Measurements from ENCODE around the gene ATP6V0E2.

ATP6V0E2 gene

DNA sequence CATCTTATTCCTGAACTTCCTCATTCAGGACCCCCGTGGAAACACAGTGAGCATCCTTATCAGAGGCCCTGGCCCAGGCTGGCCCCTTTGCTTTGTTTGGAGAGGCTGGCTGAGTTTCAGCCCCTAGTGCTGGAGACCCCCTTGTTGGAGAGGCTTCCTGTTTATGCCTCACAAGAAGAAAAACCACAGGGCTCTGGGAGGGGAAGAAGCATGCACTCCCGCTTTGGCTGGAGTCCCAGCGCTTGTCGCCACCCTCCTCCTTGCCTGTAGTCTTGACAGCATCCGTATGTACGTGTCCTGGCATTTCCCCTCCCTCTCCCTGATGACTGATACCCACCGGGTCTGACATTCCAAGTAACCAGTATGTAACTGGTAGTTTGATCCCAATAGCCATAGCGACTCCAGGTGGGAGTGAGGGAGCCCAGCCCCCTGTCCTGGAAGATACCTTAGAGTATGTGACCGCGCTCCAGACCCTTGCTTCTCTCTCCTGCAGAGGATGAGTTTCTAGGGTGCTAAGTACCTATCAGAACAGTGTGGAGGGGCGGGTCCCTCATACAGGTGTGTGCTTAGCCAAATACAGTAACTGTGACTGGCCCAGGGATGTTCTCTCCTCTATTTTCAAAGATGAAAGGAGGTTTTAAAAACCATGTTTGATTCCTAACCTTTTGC lies 6.9 kb upstream of the ATP6V0E2 start:
- no peak overlapping the region for H3K4me3 ChIP-seq (ENCODE audit: control insufficient read depth, low read depth, low read length)
- TF ChIP-seq, protein P1, sequence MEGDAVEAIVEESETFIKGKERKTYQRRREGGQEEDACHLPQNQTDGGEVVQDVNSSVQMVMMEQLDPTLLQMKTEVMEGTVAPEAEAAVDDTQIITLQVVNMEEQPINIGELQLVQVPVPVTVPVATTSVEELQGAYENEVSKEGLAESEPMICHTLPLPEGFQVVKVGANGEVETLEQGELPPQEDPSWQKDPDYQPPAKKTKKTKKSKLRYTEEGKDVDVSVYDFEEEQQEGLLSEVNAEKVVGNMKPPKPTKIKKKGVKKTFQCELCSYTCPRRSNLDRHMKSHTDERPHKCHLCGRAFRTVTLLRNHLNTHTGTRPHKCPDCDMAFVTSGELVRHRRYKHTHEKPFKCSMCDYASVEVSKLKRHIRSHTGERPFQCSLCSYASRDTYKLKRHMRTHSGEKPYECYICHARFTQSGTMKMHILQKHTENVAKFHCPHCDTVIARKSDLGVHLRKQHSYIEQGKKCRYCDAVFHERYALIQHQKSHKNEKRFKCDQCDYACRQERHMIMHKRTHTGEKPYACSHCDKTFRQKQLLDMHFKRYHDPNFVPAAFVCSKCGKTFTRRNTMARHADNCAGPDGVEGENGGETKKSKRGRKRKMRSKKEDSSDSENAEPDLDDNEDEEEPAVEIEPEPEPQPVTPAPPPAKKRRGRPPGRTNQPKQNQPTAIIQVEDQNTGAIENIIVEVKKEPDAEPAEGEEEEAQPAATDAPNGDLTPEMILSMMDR (IDR thresholded peaks at IDR 0.05; ENCODE audit: control insufficient read depth, insufficient read depth, low read depth, low read length, missing control alignments): no peak
- no peak for DNase-seq (ENCODE audit: low read depth)

DNA sequence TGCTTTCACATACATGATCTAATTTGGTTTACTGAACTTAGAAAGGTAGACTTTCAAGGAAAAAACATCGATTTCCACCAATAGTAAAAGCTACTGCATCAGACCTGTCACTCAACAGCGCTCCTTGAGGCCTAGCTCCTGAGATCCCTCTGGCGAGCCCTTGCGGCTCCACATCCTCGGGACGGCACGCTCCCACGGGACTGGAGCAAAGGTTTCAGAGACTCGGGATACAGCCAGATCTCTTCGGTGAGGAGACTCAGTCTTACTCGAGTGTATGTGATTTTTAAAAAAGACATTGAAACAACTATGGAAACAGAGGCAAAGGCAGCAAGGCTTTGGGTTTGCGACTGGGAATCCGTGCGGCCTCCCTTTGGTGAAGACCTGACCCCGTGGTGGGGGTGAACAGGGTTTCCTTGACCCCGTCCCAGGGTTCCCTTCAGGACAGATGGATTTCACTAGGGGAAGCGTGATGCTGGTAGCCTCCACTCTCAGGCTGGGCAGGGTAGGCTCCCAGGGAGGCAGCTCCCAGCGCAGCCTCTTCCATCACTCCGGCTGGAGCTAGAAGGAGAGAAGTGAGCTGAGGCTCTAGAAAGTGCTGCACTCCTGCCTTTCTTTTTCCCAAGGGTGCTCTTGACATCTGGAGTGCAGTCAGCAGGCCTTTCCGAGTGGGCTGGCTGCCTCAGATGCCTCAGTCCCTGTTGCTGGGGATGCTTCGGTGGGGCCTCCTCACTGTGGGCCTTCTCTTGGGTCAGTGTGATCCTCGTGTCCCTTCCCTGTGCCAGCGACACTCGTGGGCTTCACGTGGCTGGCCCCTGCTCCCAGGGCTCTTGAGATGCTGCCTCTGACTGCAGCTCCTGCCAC lies 5.8 kb upstream of the ATP6V0E2 start:
- TF ChIP-seq, protein P1 (IDR thresholded peaks at IDR 0.05; ENCODE audit: control insufficient read depth, insufficient read depth, low read depth, low read length, missing control alignments): no peak
- H3K4me3 ChIP-seq (ENCODE audit: control insufficient read depth, low read depth, low read length): no peak overlapping the region
- no peak for DNase-seq (ENCODE audit: low read depth)

DNA sequence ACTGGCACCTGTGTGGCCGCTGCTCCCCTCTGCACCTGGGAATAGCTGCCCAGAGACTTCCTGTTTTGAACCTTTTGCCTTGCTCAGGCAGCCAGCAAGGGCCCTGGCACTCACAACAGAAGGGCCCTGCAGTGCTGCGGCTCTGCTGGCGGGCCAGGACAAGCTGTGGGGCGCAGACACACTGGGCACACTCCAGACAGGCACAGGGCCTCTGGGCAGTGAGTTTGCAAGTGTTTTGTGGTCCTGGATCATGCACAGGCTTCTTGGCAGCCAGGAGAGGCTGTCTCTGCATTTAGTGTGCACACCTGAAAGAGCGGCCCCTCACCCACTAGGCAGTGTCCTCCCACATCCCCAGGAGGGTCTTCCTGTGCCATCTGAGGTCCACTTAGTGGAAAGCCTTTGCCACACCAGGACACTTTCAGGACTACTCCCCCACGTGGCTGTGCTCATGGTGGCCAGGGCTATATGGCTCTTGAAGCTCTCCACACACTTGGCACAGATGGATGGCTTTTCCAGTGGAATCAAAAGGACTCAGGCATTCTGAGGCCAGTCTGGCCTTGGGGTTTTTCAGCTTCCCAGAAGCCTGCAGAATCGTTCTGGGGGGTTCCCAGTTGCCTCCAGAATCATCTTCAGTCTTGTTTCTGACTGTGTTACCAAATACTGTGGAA lies 5.0 kb upstream of the ATP6V0E2 start:
- no peak for DNase-seq (ENCODE audit: low read depth)
- H3K4me3 ChIP-seq (ENCODE audit: control insufficient read depth, low read depth, low read length): no peak overlapping the region
- TF ChIP-seq, protein P1 (IDR thresholded peaks at IDR 0.05; ENCODE audit: control insufficient read depth, insufficient read depth, low read depth, low read length, missing control alignments): no peak

DNA sequence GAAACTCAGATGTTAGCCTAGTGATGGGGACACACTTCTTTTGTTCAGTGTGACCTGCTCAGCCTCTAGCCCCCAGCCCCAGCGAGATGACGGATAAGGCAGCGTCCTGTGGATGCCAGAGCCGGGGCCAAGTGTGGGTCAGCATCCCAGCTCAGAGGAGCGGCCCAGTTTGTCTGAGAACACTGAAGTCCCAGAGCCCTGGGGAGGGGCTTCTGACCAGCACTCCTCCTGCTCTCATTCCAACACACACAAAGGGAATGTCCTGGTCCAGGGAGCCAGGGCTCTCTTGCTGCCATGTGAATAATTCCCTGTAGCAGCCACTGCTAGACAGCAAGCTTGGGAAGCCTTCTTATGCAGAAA lies 4.5 kb upstream of the ATP6V0E2 start:
- no peak for DNase-seq (ENCODE audit: low read depth)
- TF ChIP-seq, protein P1 (IDR thresholded peaks at IDR 0.05; ENCODE audit: control insufficient read depth, insufficient read depth, low read depth, low read length, missing control alignments): no peak
- H3K4me3 ChIP-seq (ENCODE audit: control insufficient read depth, low read depth, low read length): no peak overlapping the region

DNA sequence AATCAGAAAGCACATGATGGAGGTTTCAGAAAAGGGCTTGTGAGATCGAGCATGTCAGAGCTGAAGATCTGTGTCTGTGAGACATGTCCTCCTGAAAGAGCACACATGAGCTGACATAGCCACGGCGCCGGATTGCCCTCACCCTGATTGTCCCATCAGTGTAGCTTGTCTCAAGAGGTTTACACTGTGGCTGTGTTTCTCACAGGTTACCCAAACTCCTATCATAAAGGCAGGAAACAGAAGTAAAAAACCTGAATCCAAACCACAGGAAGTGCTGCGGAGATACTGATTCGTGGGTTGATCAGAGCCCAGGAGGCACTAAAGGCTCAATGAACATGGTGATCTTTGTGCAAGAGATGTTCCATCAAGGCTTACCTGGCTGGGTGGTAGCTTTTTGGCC lies 3.9 kb upstream of the ATP6V0E2 start:
- TF ChIP-seq, protein P1 (IDR thresholded peaks at IDR 0.05; ENCODE audit: control insufficient read depth, insufficient read depth, low read depth, low read length, missing control alignments): no peak
- H3K4me3 ChIP-seq (ENCODE audit: control insufficient read depth, low read depth, low read length): no peak overlapping the region
- no peak for DNase-seq (ENCODE audit: low read depth)

DNA sequence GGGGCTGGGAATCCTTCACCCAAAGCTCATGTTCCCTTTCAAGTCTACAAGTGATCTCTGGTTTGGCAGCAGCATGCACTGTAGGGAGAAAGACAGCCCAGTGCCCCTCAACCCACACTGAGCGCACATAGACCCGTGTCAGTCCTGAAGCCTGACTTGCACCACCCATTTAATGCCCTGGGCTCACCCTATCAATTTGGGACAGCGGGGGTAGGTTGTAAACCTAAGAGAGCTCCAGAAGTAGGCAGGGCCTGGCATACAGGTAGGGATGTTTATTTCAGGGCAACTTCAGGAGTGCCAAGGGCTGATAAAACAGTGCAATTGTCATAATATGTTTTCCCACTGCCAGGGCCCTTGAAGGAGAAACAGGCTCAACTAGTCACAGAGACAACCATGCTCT lies 3.5 kb upstream of the ATP6V0E2 start:
- no peak overlapping the region for H3K4me3 ChIP-seq (ENCODE audit: control insufficient read depth, low read depth, low read length)
- DNase-seq (ENCODE audit: low read depth): no peak
- TF ChIP-seq, protein P1 (IDR thresholded peaks at IDR 0.05; ENCODE audit: control insufficient read depth, insufficient read depth, low read depth, low read length, missing control alignments): no peak

Data from AG09309 (cell line).